CD4-positive, alpha-beta T cell (primary cell): ENCODE data around the gene SPG7. TPM values are rescaled to one million over a fixed set of nuclear protein-coding genes. Genes with fewer than 3 reads are reported as not detected.

Experiments used
- ATAC-seq: fragments of 200-7000 bp; cut with Tn5 transposase; one replicate; pipeline ENCODE4 v1.10.0; 2022; ENCODE audit warnings: mild to moderate bottlenecking; ENCODE audit not compliant: poor library complexity
- CTCF ChIA-PET: fragments of 350-600 bp; sonication (Branson Sonifier 250); formaldehyde crosslinking; loops from one replicate; lab custom pipeline; 2021; ENCODE audit warnings: antibody characterized with exemption, inconsistent platforms; lab: Charles Lee
- POLR2A ChIA-PET: fragments of 350-600 bp; sonication (Branson Sonifier 250); formaldehyde crosslinking; loops from one replicate; lab custom pipeline; 2021; ENCODE audit warnings: antibody characterized with exemption, inconsistent platforms; lab: Charles Lee
- DNase-seq, 14 experiments: peaks; one replicate each; pipeline ENCODE4 v3.0.0-alpha.2; 2013 to 2020; ENCODE audit warnings: mixed read lengths in 2 of 14
- H3K27ac ChIP-seq, 2 donors: one replicate each; pipeline versions ENCODE4 v1.5.1 to v1.7.0; 2013; ENCODE audit warnings: low read length in 2 of 2, low read depth in 1 of 2, mild to moderate bottlenecking in 1 of 2
- H3K27me3 ChIP-seq, 2 experiments: 1 replicate in 1 of 2; 2 replicates in 1 of 2; pipeline versions ENCODE4 v1.6.1 to v1.7.0; 2013; ENCODE audit warnings: low read length in 2 of 2, control low read depth in 1 of 2, mild to moderate bottlenecking in 1 of 2, moderate library complexity in 1 of 2; ENCODE audit not compliant: insufficient read depth in 2 of 2, control insufficient read depth in 1 of 2
- H3K36me3 ChIP-seq: one replicate; pipeline ENCODE4 v1.6.1; 2013; ENCODE audit warnings: low read length, control low read depth; ENCODE audit not compliant: insufficient read depth
- H3K4me1 ChIP-seq: one replicate; pipeline ENCODE4 v1.6.1; 2013; ENCODE audit warnings: low read length, control low read depth; ENCODE audit not compliant: insufficient read depth
- H3K4me3 ChIP-seq: one replicate; pipeline ENCODE4 v1.5.1; 2013; ENCODE audit warnings: mild to moderate bottlenecking, low read length, moderate library complexity
- H3K9me3 ChIP-seq, 2 experiments: 1 replicate in 1 of 2; 2 replicates in 1 of 2; pipeline versions ENCODE4 v1.6.1 to v1.7.0; 2013; ENCODE audit warnings: low read length in 2 of 2, mild to moderate bottlenecking in 2 of 2, control low read depth in 1 of 2, moderate library complexity in 1 of 2; ENCODE audit not compliant: control insufficient read depth in 1 of 2, insufficient read depth in 1 of 2
- H3K27ac Mint-ChIP-seq: one replicate; pipeline ENCODE4 v1.8.0; 2020; ENCODE audit warnings: mixed read lengths
- H3K27me3 Mint-ChIP-seq: one replicate; pipeline ENCODE4 v1.8.0; 2021; ENCODE audit warnings: mixed read lengths
- H3K36me3 Mint-ChIP-seq: one replicate; pipeline ENCODE4 v1.8.0; 2021; ENCODE audit warnings: low read depth, mixed read lengths
- H3K4me1 Mint-ChIP-seq: one replicate; pipeline ENCODE4 v1.8.0; 2021; ENCODE audit warnings: low read depth, mixed read lengths
- H3K4me3 Mint-ChIP-seq: one replicate; pipeline ENCODE4 v1.8.0; 2020; ENCODE audit warnings: mild to moderate bottlenecking, mixed read lengths
- H3K9me3 Mint-ChIP-seq: one replicate; pipeline ENCODE4 v1.8.0; 2020; ENCODE audit warnings: mixed read lengths
- CTCF ChIP-seq: fragments of 200-600 bp; IDR thresholded peaks from one replicate; pipeline ENCODE4 v1.8.0; 2022; ENCODE audit warnings: antibody characterized with exemption, mild to moderate bottlenecking
- intact Hi-C, 2 experiments: fragments of 100-400 bp; cut with DNase I in 1 of 2; cut with micrococcal nuclease in 1 of 2; formaldehyde crosslinking; loops; one replicate each; pipeline versions ENCODE4 v1.15.1 to v1.9.0; 2023 to 2025; cut with DNase I, micrococcal nuclease
- total RNA-seq, 174 experiments: library from RNA in 2 of 174; stranded (reverse) in 2 of 174; gene quantifications; one replicate each; pipeline ENCODE4 v1.2.3 and lab custom pipeline; 2021 to 2026

SPG7 gene
- total RNA-seq, 2 experiments from 2014 or later = 163 to 167 TPM

DNA sequence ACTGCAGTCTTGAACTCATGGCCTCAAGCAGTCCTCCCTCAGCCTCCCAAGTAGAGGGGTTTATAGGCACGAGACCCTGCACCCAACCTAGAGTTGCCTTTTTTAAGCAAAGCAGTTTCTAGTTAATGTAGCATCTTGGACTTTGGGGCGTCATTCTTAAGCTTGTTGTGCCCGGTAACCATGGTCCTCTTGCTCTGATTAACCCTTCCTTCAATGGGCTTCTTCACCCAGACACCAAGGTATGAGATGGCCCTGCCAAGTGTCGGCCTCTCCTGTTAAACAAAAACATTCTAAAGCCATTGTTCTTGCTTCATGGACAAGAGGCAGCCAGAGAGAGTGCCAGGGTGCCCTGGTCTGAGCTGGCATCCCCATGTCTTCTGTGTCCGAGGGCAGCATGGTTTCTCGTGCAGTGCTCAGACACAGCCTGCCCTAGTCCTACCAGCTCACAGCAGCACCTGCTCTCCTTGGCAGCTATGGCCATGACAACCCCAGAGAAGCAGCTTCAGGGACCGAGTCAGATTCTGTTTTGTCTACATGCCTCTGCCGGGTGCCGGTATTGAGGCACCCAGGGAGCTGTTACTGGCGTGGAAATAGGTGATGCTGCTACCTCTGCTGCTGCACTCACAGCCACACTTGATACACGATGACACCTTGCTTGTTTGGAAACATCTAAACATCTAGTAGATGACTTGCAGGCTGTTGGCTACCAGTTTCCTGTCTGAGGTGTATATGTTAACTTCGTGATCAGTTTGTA, 55.6 kb downstream of the SPG7 start:
- H3K4me1 Mint-ChIP-seq = peaks cover 63% of the 10 kb centered on the region
- no peak for DNase-seq
- peak overlapping the region; percentile 82 for H3K27ac Mint-ChIP-seq
- peaks cover 0 to 5% of the 10 kb centered on the region in 2 experiments for H3K9me3 ChIP-seq
- H3K27me3 ChIP-seq = peaks cover 0 to 3% of the 10 kb centered on the region in 2 experiments
- no peak overlapping the region for H3K4me3 ChIP-seq
- ChIA-PET POLR2A (interaction anchor here (1.2 to 3.2 kb wide), 4 partner anchors 15 to 248 kb away, joined by 3 to 11 read pairs (median 4); partner anchors contain the start of gene SPG7), CTCF (no interaction called here)
- H3K9me3 Mint-ChIP-seq = no peaks in the 10 kb centered on the region
- H3K4me1 ChIP-seq = peaks cover 64% of the 10 kb centered on the region
- H3K27me3 Mint-ChIP-seq = no peaks in the 10 kb centered on the region
- ATAC-seq = no peak
- TF ChIP-seq CTCF = no peak
- H3K36me3 Mint-ChIP-seq = peaks cover 62% of the 10 kb centered on the region
- no peak overlapping the region for H3K27ac ChIP-seq
- H3K36me3 ChIP-seq = peaks cover 39% of the 10 kb centered on the region
- peak overlapping the region; percentile 79 for H3K4me3 Mint-ChIP-seq
- intact Hi-C loops = loop anchor here (5.0 kb wide), 2 partner anchors 77 to 93 kb away; partner anchors contain the start of genes CHMP1A (in 1 of the 2) and SPATA33 (in 1 of the 2)

GRCh38 chr16:89564476-89565255, 56.5 kb downstream of the SPG7 start:
- peaks cover 0 to 3% of the 10 kb centered on the region in 2 experiments for H3K27me3 ChIP-seq
- Mint-ChIP-seq H3K4me3 (peak overlapping the region; percentile 79), H3K36me3 (peaks cover 61% of the 10 kb centered on the region), H3K27ac (peak overlapping the region; percentile 82), H3K27me3 (no peaks in the 10 kb centered on the region), H3K9me3 (no peaks in the 10 kb centered on the region), H3K4me1 (peaks cover 59% of the 10 kb centered on the region)
- POLR2A ChIA-PET = interaction anchor here (0.9 to 3.2 kb wide), 5 partner anchors 15 to 317 kb away, joined by 3 to 11 read pairs (median 4); partner anchors contain the start of gene SPG7
- CTCF ChIA-PET = no interaction called here
- peaks cover 0 to 5% of the 10 kb centered on the region in 2 experiments for H3K9me3 ChIP-seq
- H3K36me3 ChIP-seq = peaks cover 39% of the 10 kb centered on the region
- no peak for TF ChIP-seq CTCF
- DNase-seq (peak in 3 of 14 experiments; percentile 9 to 31 (median 14)), ATAC-seq (no peak)
- H3K4me1 ChIP-seq = peaks cover 58% of the 10 kb centered on the region
- H3K4me3 ChIP-seq = no peak overlapping the region
- intact Hi-C loops = loop anchor here (5.0 kb wide), 2 partner anchors 77 to 93 kb away; partner anchors contain the start of genes CHMP1A (in 1 of the 2) and SPATA33 (in 1 of the 2)
- H3K27ac ChIP-seq = no peak overlapping the region

DNA sequence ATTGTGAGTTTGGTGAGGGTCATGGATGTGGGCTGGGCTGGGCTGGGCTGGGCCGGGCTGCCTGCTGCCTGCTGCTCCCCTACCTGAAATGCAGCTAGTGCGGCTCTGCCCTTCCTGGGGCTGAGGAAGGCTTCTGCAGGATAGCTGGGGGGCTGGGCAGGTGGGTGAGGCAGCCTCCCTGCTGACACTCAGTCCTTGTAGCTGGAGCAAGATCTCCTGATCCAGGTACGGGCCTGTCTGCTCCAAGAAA, 57.0 kb downstream of the SPG7 start:
- intact Hi-C loops = no loop called here
- H3K36me3 ChIP-seq = peaks cover 39% of the 10 kb centered on the region
- Mint-ChIP-seq H3K4me3 (peak overlapping the region; percentile 79), H3K36me3 (peaks cover 56% of the 10 kb centered on the region), H3K27ac (peak overlapping the region; percentile 82), H3K9me3 (no peaks in the 10 kb centered on the region), H3K27me3 (no peaks in the 10 kb centered on the region), H3K4me1 (peaks cover 56% of the 10 kb centered on the region)
- peaks cover 0 to 3% of the 10 kb centered on the region in 2 experiments for H3K27me3 ChIP-seq
- H3K9me3 ChIP-seq = peaks cover 0 to 5% of the 10 kb centered on the region in 2 experiments
- DNase-seq (peak in 1 of 14 experiments; percentile 8), ATAC-seq (no peak)
- CTCF ChIA-PET = no interaction called here
- POLR2A ChIA-PET = interaction anchor here (0.9 kb wide), 1 partner anchor 318 kb away, joined by 3 read pairs; no protein-coding TSS in a partner anchor
- H3K4me1 ChIP-seq = peaks cover 54% of the 10 kb centered on the region
- no peak for TF ChIP-seq CTCF
- H3K4me3 ChIP-seq = no peak overlapping the region
- no peak overlapping the region for H3K27ac ChIP-seq
